ENCODE measurements around the gene PLAAT4. TPM values are rescaled to one million over a fixed set of nuclear protein-coding genes. Genes with fewer than 3 reads are reported as not detected.
A peak's percentile ranks its signal among the peaks of the same experiment; 100 is the strongest.
"Not testable (repeated sequence)": the region's sequence is repeated elsewhere in the genome, so short reads cannot be mapped to it uniquely, and the experiment has no call there.

PLAAT4 gene
- total RNA-seq, 6 donors from 2014 or later: 91.1 to 272 (median 192) TPM

GRCh38 chr11:63523151-63523550, 13.5 kb upstream of the PLAAT4 start:
- Histone ChIP-seq H3K27ac (no peak overlapping the region), H3K9me3 (peaks cover 0 to 7% (median 2%) of the 10 kb centered on the region in 4 donors), H3K4me1 (peaks cover 0 to 3% (median 0%) of the 10 kb centered on the region in 4 donors), H3K4me3 (no peak overlapping the region), H3K36me3 (no peaks in the 10 kb centered on the region), H3K27me3 (no peaks in the 10 kb centered on the region)
- DNase-seq (no peak), ATAC-seq (ENCODE audit: low FRiP score in 2 of 2) (no peak)
- WGBS, 2 donors: 63 to 65% methylated on average over 7 of the region's 7 CpGs
- TF ChIP-seq EP300 (IDR thresholded peaks at IDR 0.05) (no peak), POLR2AphosphoS5 (IDR thresholded peaks at IDR 0.05) (no peak), CTCF (IDR thresholded peaks at IDR 0.05) (no peak), POLR2A (IDR thresholded peaks at IDR 0.05) (no peak)

- ATAC-seq (ENCODE audit: low FRiP score in 2 of 2): no peak
- H3K4me3 ChIP-seq: no peak overlapping the region
- no peak for TF ChIP-seq CTCF (IDR thresholded peaks at IDR 0.05)
- no peak for TF ChIP-seq POLR2A (IDR thresholded peaks at IDR 0.05)
- no peak for TF ChIP-seq POLR2AphosphoS5 (IDR thresholded peaks at IDR 0.05)
- no peak for TF ChIP-seq EP300 (IDR thresholded peaks at IDR 0.05)
Measured at GRCh38 chr11:63527667-63528066, 8.9 kb upstream of the PLAAT4 start.

GRCh38 chr11:63528156-63528555, 8.5 kb upstream of the PLAAT4 start:
- peak overlapping the region; percentile 25 to 70 (median 40) for H3K27ac ChIP-seq
- 32 to 39% methylated on average over 3 to 7 of the region's 11 CpGs for WGBS, 2 donors
- not testable (repeated sequence) for H3K4me3 ChIP-seq; DNase-seq; H3K9me3 ChIP-seq; H3K27me3 ChIP-seq; ATAC-seq (ENCODE audit: low FRiP score in 2 of 2); H3K36me3 ChIP-seq
- H3K4me1 ChIP-seq: peaks cover 10 to 28% (median 21%) of the 10 kb centered on the region in 4 donors

More at GRCh38 chr11:63527667-63528066, 8.9 kb upstream of the PLAAT4 start:
- Histone ChIP-seq H3K27ac (peak overlapping the region; percentile 25 to 70 (median 40)), H3K36me3 (no peaks in the 10 kb centered on the region), H3K4me1 (peaks cover 10 to 28% (median 21%) of the 10 kb centered on the region in 4 donors), H3K27me3 (no peaks in the 10 kb centered on the region), H3K9me3 (peaks cover 0 to 7% (median 2%) of the 10 kb centered on the region in 4 donors)
- 86 to 88% methylated on average over 2 of the region's 2 CpGs for WGBS, 2 donors
- no peak for DNase-seq

- H3K27me3 ChIP-seq; ATAC-seq (ENCODE audit: low FRiP score in 2 of 2); H3K36me3 ChIP-seq; DNase-seq; H3K9me3 ChIP-seq; H3K4me3 ChIP-seq: not testable (repeated sequence)
- 73 to 81% methylated on average over 1 of the region's 3 CpGs for WGBS, 2 donors
- peak overlapping the region; percentile 42 to 76 (median 63) for H3K27ac ChIP-seq
- peaks cover 10 to 28% (median 21%) of the 10 kb centered on the region in 4 donors for H3K4me1 ChIP-seq
Measured at GRCh38 chr11:63528729-63529278, 7.8 kb upstream of the PLAAT4 start.

DNA sequence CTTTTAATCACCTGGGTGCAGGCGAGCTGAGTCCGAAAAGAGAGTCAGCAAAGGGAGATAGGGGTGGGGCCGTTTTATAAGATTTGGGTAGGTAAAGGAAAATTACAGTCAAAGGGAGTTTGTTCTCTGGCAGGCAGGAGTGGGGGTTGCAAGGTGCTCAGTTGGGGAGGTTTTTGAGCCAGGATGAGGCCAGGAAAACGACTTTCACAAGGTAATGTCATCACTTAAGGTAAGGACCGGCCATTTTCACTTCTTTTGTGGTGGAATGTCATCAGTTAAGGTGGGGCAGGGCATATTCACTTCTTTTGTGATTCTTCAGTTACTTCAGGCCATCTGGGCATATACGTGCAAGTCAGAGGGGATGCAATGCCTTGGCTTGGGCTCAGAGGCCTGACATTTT, 7.2 kb upstream of the PLAAT4 start:
- 75 to 86% methylated on average over 6 of the region's 6 CpGs for WGBS, 2 donors
- H3K4me1 ChIP-seq: peaks cover 10 to 28% (median 21%) of the 10 kb centered on the region in 4 donors
- peak overlapping the region; percentile 42 to 76 (median 63) for H3K27ac ChIP-seq
- not testable (repeated sequence) for H3K4me3 ChIP-seq; DNase-seq; H3K36me3 ChIP-seq; H3K9me3 ChIP-seq; H3K27me3 ChIP-seq; ATAC-seq (ENCODE audit: low FRiP score in 2 of 2)

- H3K9me3 ChIP-seq: no peaks in the 10 kb centered on the region
- H3K4me1 ChIP-seq: peaks cover 14 to 28% (median 22%) of the 10 kb centered on the region in 4 donors
- H3K27ac ChIP-seq: peak overlapping the region in 3 of 4 donors; percentile 42 to 76 (median 71)
- H3K4me3 ChIP-seq: no peak overlapping the region
- H3K27me3 ChIP-seq: no peaks in the 10 kb centered on the region
- WGBS, 2 donors: 88 to 100% methylated on average over 2 of the region's 2 CpGs
- TF ChIP-seq EP300 (IDR thresholded peaks at IDR 0.05) (no peak), POLR2AphosphoS5 (IDR thresholded peaks at IDR 0.05) (no peak), CTCF (IDR thresholded peaks at IDR 0.05) (no peak), POLR2A (IDR thresholded peaks at IDR 0.05) (no peak)
- DNase-seq (no peak), ATAC-seq (ENCODE audit: low FRiP score in 2 of 2) (no peak)
- no peaks in the 10 kb centered on the region for H3K36me3 ChIP-seq
Measured at GRCh38 chr11:63530021-63530420, 6.6 kb upstream of the PLAAT4 start.
